Glutamatergic neuron (in vitro differentiated cells): ENCODE data around the gene DDX25. TPM values are rescaled to one million over a fixed set of nuclear protein-coding genes. Genes with fewer than 3 reads are reported as not detected.

Experiments used
- DNase-seq: peaks from one replicate; pipeline ENCODE4 v3.0.0; 2022
- H3K27ac Mint-ChIP-seq: one replicate; pipeline ENCODE4 v1.8.0; 2020; ENCODE audit warnings: mild to moderate bottlenecking, mixed read lengths, inconsistent platforms; ENCODE audit not compliant: unreplicated experiment
- H3K27me3 Mint-ChIP-seq: one replicate; pipeline ENCODE4 v1.8.0; 2020; ENCODE audit warnings: mild to moderate bottlenecking, moderate library complexity, mixed read lengths, inconsistent platforms; ENCODE audit not compliant: unreplicated experiment
- H3K36me3 Mint-ChIP-seq: one replicate; pipeline ENCODE4 v1.8.0; 2020; ENCODE audit warnings: mild to moderate bottlenecking, mixed read lengths, inconsistent platforms; ENCODE audit not compliant: unreplicated experiment
- H3K4me1 Mint-ChIP-seq: one replicate; pipeline ENCODE4 v1.8.0; 2020; ENCODE audit warnings: mild to moderate bottlenecking, low read depth, mixed read lengths, inconsistent platforms; ENCODE audit not compliant: unreplicated experiment
- H3K4me3 Mint-ChIP-seq: one replicate; pipeline ENCODE4 v1.8.0; 2020; ENCODE audit warnings: mild to moderate bottlenecking, mixed read lengths, inconsistent platforms; ENCODE audit not compliant: unreplicated experiment
- H3K9me3 Mint-ChIP-seq: one replicate; pipeline ENCODE4 v1.8.0; 2020; ENCODE audit warnings: mild to moderate bottlenecking, moderate library complexity, mixed read lengths, inconsistent platforms; ENCODE audit not compliant: unreplicated experiment
- total RNA-seq: library from RNA; stranded (reverse); fragmentation: NEBNext Ultra II Directional; extraction: Animal tissue kit (Norgen Biotek cat#: 25700); gene quantifications from one replicate; pipeline ENCODE4 v1.2.1, GENCODE V29; 2021; ENCODE audit not compliant: unreplicated experiment
- TF ChIP-seq, protein P1 (sequence below): fragments of 200-600 bp; sonication (generic); IDR thresholded peaks from one replicate; pipeline ENCODE4 v1.5.0; 2021; ENCODE audit not compliant: partially characterized antibody, unreplicated experiment

DDX25 gene
- total RNA-seq, 1 donor from 2014 or later, result 11.3 TPM

DNA sequence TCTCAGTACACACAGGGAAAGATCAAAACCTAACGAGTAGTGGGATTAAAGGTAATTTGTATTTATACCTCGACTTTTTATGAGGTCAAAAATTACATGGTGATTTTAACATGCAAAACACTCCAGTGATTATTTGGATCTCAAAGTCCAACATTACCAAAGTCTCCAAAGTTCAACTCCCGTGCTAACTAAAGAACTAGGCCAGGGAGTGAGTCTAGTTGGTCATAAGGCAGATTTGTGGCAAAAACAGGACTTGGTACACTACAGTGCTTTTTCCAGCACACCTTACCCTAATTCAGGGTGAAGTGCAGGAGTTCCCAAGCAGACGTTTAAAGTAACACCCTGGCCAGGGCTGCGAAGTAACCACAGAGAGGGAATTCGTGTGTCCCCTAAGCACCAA is 2.4 kb upstream of the DDX25 start:
- TF ChIP-seq, protein P1, sequence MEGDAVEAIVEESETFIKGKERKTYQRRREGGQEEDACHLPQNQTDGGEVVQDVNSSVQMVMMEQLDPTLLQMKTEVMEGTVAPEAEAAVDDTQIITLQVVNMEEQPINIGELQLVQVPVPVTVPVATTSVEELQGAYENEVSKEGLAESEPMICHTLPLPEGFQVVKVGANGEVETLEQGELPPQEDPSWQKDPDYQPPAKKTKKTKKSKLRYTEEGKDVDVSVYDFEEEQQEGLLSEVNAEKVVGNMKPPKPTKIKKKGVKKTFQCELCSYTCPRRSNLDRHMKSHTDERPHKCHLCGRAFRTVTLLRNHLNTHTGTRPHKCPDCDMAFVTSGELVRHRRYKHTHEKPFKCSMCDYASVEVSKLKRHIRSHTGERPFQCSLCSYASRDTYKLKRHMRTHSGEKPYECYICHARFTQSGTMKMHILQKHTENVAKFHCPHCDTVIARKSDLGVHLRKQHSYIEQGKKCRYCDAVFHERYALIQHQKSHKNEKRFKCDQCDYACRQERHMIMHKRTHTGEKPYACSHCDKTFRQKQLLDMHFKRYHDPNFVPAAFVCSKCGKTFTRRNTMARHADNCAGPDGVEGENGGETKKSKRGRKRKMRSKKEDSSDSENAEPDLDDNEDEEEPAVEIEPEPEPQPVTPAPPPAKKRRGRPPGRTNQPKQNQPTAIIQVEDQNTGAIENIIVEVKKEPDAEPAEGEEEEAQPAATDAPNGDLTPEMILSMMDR, result no peak
- Mint-ChIP-seq H3K9me3 (peaks cover 8% of the 10 kb centered on the region), H3K4me3 (peak overlapping the region; percentile 76), H3K36me3 (peaks cover 8% of the 10 kb centered on the region), H3K4me1 (peaks cover 6% of the 10 kb centered on the region), H3K27me3 (no peaks in the 10 kb centered on the region), H3K27ac (no peak overlapping the region)
- no peak for DNase-seq

DNA sequence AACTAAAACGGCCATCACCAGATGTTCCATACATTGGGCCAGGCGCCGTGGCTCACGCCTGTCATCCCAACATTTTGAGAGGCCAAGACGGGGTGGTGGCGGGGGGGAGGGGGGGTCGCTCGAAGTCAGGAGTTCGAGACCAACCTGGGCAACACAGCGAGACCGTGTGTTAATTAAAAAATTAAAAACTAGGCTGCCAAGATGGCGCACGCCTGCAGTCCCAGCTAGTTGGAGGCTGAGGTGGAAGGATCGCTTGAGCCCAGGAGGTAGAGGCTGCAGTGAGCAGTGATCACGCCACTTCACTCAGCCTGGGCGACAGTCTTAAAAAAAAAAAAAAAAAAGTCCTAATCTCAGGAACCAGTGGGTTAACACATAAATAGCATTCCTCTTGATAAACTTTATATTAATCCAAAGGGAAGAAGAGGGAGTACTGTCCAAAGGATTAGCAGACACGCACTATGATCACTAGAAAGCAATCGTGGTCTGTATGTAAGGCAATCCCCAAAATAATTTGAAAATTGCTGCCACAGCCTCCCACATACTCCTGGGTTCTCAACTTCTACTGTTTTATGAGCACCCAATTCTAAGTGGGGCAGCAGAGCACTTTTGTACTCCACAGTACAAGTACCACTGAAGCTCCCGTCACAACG is 1.9 kb upstream of the DDX25 start:
- Mint-ChIP-seq H3K36me3 (peaks cover 8% of the 10 kb centered on the region), H3K27me3 (no peaks in the 10 kb centered on the region), H3K27ac (peak overlapping the region; percentile 85), H3K9me3 (peaks cover 8% of the 10 kb centered on the region), H3K4me1 (peaks cover 6% of the 10 kb centered on the region), H3K4me3 (peak overlapping the region; percentile 88)
- DNase-seq, result no peak
- TF ChIP-seq, protein P1, result no peak

DNA sequence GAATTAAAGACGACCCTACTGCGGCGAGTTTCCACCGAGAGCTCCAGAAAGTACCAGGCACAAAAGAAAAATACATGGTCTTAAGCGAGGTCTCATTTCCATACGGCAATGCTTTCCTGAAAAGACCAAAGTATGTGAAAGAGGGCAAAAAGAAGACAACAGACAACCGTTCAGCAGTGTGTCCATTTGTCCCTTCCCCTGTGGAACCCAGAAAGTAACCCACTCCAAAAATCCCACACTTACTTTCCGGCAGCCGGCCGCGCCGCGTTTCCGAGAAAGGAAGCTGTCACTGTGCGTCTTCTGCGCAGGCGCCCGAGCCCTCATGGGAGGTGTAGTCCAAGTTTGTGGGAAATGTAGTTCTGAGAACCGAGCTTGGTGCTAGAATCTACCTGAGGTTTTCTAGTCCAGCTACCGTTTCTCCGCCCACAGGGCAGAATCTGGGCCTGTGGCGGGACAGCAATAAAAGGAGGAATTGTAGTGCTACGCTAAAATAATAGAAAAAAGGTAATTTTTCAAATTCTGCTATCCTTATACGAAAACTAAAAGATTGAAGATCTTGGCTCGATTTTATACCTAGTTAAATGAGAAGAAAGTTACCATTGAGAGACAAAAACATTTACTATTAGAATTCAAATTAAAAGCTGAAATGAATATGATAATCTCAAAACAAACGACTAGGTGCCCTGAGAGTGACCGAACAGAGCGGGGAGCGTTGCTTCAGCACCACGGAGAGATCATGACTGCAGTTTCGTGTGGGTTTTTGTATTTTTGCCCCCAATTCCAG is 1.2 kb upstream of the DDX25 start, which contains the start of gene PUS3:
PUS3 (minus strand) TSS at position 280 of the 784 bp plus-strand sequence. CDS start 6,922 bp downstream, outside the sequence.
- Mint-ChIP-seq H3K27ac (peak within 1 kb of the TSS; percentile 85), H3K9me3 (peaks cover 8% of the 10 kb centered on the region)
- TF ChIP-seq, protein P1, result no peak

DNA sequence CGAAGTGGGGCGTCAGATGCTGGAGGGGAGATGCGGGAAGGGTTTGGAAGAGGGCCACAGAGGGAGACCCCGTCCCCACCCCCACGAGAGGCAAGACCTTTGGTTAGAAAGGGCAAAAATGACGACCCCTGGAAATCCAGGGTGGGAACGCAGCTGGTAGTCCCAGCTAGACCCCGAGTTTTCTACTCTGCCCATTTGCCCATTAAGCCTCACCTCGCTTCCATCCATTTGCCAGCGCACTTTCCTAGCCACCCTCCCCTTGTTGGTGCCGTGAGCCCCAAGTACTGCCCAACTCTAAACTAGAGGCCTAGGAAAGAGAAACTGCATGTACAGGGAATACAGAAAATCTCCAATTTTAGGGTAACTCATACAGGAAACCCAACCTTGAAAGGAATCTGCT is 370 bp downstream of the DDX25 start:
- Mint-ChIP-seq H3K9me3 (peaks cover 8% of the 10 kb centered on the region), H3K27me3 (no peaks in the 10 kb centered on the region)

More for the DNA sequence above, 1.2 kb upstream of the DDX25 start, which contains the start of gene PUS3:
- DNase-seq, result peak; percentile 97
- Mint-ChIP-seq H3K4me1 (peaks cover 6% of the 10 kb centered on the region), H3K36me3 (peaks cover 8% of the 10 kb centered on the region), H3K27me3 (no peaks in the 10 kb centered on the region), H3K4me3 (peak within 1 kb of the TSS; percentile 88)

More for the DNA sequence above, 370 bp downstream of the DDX25 start:
- Mint-ChIP-seq H3K4me3 (peak overlapping the region; percentile 59), H3K36me3 (peaks cover 8% of the 10 kb centered on the region), H3K4me1 (peaks cover 6% of the 10 kb centered on the region), H3K27ac (no peak overlapping the region)
- DNase-seq, result no peak
- TF ChIP-seq, protein P1, result no peak
